Mesenteric fat pad (tissue), 1 donor: Measurements from ENCODE around the gene OTOGL. TPM values are rescaled to one million over a fixed set of nuclear protein-coding genes. Genes with fewer than 3 reads are reported as not detected.
"Not testable (repeated sequence)": the region's sequence is repeated elsewhere in the genome, so short reads cannot be mapped to it uniquely, and the experiment has no call there.

Experiments used
- DNase-seq: peaks from one replicate; pipeline ENCODE4 v3.0.0-alpha.2; 2020; ENCODE audit warnings: low spot score
- total RNA-seq: library from RNA; stranded (reverse); fragmentation: NEBNext Ultra II Directional; extraction: Animal tissue kit (Norgen Biotek cat#: 25700); gene quantifications from one replicate; pipeline ENCODE4 v1.2.1, GENCODE V29; 2021
- donor health status: DM: yes; HTN: yes; CAD: no.

Gene OTOGL
- total RNA-seq, 1 donor from 2014 or later = not detected

DNA sequence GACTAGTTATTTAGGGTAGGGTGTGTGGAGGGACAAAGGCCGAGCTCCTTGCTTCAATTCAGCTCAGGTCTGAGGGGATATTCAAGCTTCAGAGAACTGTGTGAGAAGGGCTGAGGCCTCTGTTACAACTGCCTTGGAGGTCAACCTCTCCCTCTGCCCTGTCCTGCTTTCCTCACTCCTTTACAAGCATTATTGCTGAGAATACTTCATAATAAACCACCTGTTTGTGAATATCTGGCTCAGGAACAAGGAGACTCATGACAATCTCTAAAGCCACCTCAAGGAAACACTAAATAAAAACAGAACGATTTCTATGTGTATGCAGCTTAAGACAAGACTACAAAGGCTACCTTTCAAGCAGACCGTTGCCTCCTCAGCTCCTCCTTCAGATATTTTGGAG is 21.7 kb downstream of the OTOGL start:
- DNase-seq = no peak

DNA sequence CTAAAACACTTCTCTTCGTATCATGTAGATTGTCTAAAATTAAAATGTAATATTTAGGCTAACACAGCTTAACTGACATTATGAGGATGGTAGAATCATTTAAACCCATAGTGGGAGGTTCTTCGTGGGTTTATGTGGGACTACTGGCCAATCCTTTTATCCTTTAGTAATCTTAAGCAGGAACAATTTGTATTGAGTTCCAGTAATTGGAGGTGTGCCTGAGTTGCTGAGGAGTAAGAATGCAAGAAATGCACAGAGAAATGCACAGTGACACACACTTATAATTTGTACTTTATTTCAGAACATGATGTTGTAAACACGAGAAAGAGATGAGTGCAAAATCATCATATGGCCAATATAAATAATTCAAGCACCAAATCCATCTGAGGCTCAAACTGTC is 22.3 kb downstream of the OTOGL start:
- no peak for DNase-seq

DNA sequence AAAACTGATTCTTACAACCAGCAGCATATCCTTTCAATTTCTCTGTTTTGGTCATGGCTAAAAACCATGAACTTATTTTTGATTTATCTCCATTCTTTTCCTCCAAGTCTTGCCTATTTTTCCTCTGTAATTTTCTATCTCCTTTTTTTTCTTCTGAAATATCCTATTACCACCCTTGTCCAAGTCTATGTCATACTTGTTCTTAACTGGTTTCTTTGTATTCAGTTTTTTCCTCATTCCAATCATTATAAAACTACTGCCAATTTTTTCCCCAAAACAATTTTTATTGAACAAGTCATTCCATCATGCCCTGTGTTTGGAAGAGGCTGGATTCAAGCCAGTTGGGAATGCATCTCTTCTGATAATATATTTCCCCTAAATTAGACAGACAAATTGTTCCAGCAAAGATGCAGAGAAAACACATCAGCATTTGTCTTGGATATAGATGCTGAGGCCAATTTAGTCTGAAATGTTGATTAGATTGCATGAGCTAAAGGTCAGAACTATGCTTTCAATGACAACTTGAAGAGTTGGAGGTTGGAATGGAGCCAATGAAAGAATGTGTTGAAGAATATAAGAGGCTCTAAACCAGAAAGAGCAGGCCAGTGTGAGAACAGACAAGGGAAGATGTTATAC is 30.7 kb downstream of the OTOGL start:
- DNase-seq = no peak

DNA sequence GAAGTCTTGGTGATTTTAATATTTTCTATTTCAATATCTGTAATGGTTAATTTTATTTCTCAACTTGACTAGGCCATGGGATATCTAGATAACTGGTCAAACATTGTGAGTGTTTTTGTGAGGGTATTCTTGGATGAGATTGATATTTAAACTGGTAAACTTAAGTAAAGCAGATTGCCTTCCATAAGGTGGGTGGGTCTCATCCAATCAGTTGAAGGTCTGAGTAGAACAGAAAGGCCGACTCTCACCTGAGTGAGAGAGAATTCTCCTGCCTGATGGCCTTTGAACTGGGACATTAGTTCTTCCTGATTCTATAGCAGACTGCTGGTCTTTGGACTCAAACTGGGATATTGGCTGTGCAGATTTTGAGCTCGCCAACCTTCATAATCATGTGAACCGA is 36.3 kb downstream of the OTOGL start:
- DNase-seq = no peak

DNA sequence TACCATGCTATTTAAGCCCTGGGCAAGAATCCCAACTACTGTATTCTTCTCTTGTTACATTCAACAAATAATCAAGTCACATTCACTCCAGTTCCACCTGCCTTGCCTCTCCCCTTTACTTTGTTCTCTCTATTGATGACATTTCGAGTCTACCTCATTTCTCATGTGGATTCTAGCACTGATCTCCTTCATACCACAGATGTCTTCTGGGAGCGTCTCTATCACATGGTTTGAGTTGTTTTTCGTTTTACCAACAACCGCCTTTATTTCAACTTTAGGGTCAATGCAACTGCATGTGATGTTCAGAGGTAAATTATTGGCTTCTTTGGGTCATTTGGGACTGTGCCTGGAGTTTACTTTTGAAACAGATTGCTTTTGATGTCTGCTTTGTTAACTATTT is 40.7 kb downstream of the OTOGL start:
- no peak for DNase-seq

DNA sequence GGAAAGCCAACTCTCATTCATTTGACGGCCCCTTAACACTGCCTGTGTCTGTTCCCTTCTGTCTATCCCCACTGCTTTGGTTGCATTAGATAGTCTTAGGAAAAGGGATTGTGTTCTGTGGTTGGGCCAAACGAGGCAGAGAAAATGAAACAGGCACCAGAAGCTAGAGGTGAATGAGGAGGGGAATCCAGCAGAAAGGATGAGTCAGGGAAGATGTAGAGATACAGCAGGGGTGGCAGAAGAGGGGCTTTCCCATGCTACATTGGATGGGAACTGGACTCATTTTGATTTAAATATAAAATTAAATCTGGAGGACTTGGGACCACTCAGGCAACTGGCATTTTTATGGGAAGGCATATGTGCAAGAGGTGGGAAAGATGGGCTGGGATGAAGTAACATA is 43.3 kb downstream of the OTOGL start:
- no peak for DNase-seq

DNA sequence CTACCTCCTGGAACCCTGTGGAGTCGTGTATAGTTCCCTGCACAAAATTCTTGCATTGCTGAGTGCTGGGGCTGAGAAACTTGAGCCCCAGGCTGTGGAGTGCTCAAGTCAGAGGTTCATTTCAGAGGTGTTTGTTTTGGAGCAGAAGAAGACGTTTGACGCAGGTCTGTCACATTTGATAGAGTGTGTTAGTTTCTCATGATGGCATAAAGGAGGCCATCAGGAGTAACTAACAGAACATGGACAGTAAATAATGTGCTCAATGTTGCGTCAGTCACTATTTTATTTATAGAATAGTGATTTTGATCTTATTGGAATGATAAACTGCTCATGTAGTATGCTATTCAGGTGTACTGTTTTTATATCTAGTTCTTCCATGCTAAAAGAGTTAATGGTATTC is 44.2 kb downstream of the OTOGL start:
- DNase-seq = no peak

DNA sequence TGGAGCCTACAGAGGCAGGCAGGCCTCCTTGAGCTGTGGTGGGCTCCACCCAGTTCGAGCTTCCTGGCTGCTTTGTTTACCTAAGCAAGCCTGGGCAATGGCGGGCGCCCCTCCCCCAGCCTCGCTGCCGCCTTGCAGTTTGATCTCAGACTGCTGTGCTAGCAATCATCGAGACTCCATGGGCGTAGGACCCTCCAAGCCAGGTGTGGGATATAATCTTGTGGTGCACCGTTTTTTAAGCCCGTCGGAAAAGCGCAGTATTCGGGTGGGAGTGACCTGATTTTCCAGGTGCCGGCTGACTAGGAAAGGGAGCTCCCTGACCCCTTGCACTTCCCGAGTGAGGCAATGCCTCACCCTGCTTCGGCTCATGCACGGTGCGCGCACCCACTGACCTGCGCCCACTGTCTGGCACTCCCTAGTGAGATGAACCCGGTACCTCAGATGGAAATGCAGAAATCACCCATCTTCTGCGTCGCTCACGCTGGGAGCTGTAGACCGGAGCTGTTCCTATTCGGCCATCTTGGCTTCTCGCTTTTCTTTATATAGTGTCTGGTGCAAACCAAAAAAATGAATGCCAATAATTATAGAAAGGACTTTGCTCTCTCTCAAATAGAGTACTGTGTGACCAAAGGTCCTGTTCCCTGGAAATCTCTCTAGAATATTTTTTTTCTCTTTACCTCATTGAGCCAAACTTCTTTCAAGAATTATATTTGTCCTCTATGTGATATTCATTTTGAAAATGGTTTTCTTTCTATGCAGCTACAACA is 50.4 kb downstream of the OTOGL start:
- DNase-seq = not testable (repeated sequence)

DNA sequence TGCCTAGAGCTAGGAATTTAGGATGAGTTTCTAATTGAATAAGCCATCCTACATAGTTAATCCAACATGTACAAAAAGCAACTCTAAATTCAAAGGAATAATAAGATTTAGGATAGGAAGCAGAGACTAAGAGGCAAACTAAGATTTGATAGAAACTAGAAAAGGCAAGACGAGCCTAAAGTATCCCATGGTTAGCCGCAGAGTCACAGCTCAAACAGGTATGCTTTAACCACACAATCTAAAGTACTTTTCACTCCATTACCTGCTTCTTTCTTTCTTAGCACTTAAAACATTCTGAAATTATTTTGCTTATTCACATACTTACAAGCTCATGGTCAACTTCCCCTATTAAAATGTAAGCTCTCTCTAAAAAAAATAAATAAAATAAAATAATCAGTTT is 51.8 kb downstream of the OTOGL start:
- no peak for DNase-seq

DNA sequence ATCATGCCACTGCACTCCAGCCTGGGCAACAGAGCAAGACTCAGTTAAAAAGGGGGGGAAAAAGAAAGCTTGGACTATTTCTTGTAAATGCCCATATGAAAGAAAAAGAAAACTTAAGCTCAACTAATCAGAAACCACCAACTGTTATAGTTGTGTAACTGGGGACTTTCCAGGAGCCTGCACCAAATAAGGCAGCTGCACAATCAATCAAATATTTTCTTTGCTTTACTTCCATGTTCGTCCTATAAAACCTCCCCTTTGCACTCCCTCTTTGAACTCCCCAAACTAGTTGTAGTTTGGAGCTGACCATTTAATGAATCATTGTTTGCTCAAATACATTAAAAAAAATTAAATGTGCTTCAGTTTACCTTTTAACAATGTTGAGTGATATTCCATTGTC is 54.9 kb downstream of the OTOGL start:
- no peak for DNase-seq

DNA sequence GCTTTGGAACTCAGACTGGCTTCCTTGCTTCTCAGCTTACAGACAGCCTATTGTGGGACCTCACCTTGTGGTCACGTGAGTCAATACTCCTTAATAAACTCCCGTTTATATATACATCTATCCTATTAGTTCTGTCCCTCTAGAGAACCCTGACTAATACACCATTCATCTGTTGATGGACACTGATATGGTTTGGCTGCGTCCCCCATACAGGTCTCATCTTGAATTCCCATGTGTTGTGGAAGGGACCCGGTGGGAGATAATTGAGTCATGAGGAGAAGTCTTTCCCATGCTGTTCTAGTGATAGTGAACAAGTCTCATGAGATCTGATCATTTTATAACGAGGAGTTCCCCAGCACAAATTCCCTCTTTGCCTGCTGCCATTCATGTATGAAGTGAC is 57.0 kb downstream of the OTOGL start:
- DNase-seq = no peak

DNA sequence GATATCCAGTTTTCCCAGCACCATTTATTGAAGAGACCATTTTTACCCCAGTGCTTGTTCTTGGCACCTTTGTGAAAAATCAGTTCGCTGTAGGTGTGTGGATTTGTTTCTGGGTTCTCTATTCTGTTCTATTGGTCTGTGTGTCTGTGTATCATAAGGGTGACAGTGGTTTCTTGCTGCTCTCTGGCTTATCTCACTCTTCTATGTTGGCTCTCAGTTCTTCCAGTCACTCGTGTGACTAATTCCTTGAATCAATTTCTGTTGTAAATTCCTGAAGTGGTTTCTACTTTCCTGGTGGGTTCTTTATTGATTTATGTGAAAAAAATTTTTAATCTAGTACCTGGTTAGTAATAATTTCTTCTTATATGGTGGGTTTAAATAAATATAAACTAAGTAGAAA is 58.3 kb downstream of the OTOGL start:
- DNase-seq = no peak

DNA sequence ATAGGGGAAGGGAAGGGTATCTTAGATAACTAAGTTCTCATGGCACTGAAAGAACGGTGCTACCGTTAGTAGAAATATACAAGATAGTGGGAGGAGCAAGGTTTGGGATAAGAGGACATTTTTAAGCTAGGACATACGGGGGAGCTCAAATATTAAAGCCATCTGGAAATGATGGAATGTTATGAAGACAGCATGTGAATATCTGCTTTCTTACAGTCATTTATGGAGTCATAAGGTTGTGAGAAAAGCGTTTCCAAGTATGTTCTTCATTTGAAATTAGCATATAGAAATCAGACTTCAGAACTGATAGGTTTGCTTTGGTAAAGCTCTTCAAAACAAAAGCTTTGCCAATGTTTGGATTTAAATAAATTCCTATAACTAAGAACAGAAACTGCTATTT is 62.3 kb downstream of the OTOGL start:
- DNase-seq = no peak

DNA sequence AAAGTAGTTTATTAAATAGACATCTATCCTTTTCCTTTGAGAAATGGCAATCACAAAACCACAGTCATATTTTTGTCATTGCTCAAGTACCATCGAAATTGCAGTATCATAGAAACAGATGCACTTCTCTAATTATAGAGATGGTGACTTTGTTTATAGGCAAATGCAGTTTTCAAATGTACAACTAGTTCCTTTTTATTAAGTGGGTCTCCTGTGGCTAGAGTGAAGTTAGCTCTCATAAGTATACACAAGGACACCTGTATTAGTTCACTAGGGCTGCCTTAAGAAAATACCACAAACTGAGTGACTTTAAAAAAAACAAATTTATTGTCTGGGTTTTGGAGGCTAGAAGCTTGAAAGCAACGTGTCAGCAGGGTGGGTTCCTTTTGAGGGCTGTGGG is 62.8 kb downstream of the OTOGL start:
- no peak for DNase-seq

DNA sequence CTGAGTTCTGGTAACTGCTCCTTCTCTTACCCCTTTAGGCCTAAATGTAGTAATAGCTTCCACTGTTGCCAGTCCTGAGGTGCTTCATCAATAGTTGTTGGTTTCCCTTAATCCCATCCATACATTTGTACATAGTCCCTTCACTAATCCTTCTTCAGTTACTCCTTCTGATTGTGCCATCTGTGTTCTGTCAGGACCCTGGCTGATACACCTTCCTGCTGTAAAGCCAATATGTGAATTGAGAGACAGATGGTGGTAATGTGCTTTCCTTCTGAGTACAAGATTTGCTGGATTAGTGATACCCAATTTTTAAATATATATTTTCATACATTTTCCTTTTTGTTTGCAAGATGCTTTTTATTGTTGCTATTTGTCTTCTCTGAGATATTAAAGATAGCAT is 66.4 kb downstream of the OTOGL start:
- DNase-seq = no peak

DNA sequence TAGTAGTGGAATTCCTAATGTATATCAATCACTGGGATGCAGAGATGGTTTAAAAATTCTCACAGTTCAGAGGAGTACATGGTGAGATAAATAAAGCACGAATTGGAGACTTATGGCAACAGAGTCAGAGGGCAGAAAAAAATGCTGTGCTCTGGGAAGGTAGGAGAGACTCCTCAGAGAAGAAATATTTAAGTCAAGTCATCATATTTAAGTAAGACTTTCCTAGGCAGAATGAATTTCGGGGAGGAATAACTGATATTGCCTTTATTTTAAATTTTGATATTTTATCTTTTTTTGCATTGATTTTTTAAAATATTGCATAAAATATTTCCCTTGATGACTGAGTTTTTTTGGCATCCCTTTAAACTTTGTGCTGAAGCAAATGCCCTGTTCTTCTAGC is 67.4 kb downstream of the OTOGL start:
- DNase-seq = no peak

DNA sequence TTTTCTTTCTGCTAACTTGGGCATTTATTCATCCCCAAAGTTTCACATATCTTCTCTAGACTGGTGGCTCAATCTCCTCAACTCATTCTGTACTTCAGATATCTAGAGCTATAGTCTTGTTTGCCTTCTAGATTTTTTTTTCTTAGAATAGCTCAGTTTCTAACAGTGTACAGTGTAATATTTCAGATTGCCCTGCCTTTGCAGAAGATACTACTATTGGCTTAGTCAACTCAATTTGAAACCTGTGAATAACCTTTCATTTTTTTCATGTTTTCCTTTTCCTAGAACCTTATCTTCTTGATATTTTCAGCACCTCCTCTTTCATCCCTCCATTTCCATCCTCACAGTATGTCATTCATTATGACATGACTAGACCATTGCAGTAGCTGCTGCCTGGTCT is 69.6 kb downstream of the OTOGL start:
- no peak for DNase-seq

DNA sequence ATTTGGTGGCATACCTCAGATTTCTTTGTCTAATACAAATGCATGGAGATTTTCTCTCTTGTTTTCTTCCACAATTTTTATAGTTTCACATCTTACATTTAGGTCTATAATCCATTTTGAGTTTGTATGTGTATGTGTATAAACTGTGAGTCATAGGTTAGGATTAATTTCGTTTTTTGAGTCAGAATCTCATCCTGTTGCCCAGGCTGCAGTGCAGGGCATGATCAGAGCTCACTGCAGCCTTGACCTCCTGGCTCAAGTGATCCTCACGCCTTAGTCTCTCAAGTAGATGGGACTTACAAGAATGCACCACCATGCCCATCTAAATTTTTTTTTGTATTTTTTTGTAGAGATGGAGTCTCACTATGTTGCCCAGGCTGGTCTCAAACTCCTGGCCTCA is 71.6 kb downstream of the OTOGL start:
- DNase-seq = no peak

DNA sequence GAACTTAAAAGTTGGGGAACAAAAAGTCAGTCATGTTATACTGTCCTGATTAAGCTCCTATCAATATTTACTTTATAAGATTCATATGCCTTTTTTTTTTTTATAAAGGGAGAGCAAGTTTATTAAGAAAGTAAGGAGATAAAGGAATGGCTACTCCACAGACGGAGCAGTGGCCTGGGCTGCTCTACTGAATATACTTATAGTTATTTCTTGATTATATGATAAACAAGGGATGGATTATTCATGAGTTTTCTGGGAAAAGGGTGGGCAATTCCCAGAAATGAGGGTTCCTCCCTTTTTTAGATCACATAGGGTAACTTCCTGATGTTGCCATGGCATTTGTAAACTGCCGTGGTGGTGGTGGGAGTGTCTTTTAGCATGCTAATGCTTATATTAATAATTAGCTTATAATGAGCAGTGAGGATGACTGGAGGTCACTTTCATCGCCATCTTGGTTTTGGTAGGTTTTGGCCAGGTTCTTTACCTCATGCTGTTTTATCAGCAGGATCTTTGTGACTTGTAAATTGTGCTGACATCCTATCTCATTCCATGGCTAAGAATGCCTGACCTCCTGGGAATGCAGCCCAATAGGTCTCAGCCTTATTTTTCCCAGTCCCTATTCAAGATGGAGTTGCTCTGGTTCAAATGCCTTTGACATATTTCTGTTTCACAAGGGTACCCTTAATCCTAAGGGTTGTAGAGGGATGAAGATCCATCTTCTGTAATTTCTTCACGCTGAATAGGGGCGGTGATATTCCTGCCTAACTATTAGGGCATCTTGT is 73.9 kb downstream of the OTOGL start:
- DNase-seq = no peak

DNA sequence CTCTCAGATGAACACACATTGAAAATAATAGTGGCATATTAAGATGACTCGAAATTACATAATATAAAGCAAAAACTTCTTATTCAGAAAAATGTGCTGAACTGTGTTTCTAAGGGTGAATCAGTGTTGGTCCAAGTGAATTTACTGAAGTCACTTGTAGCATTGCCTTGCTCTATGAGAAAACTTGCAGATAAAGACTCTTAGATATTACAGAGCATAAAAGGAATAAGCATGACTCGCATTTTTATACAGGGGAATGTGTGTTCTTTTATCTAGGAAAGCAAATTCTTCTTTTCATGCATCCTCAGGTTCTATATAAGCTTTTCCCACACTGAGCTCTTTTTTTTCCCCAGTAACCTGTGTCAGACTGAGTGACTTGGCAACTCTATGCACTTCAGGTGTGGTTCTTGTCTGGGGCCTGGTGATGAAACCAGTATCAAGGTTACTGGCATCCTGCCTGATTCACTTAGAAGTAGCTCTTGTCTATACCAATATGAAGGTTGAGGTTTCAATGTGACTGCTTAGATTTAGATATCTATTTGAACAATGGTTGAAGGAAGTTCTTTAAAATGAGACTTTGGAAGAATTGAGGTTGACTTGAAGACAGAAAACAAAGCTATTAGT is 76.1 kb downstream of the OTOGL start:
- DNase-seq = no peak

DNA sequence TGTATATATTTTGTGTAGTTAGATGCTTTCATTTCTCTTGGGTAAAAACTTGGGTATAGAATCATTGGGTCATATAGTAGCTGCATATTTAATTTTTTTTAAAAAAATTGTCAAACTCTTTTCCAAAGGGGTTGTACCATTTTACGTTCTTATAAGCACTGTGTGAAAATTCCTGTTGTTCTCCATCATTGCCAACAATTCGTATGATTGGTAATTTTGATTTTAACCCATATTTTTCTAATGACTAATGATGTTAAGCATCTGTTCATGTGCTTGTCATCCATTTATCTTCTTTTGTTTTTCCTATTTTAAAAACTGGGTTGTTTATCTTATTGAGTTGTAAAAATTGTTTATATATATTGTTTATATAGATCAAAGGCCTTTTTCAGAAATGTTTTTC is 77.4 kb downstream of the OTOGL start:
- no peak for DNase-seq

DNA sequence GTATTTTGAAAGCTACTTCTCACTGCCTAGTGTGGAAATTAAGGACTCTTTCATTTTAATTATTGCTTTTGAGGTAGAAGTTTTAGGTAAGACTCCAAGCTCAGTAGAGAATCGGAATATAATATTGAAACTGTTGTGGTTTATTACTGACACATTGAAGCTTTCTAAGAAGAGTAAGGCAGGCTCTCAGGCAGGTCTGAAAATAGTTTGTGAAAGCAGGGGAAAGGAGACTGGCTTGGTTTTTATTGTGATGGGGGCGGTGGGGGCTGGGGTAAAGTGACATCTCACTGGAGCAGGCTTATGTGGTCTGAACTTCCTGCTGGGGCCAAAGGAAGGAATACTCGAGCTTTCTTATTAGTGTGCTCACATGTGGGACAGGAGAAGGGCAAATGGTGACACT is 79.5 kb downstream of the OTOGL start:
- DNase-seq = no peak
